Islet of Langerhans (tissue), 1 donor: ENCODE results near the gene VPS37C.
"Not testable (repeated sequence)": the region's sequence is repeated elsewhere in the genome, so short reads cannot be mapped to it uniquely, and the experiment has no call there.

Experiments
- FAIRE-seq: peaks from one replicate; lab custom pipeline; 2011; peaks lifted over from hg19 to GRCh38; lab: Jason Lieb, UNC

VPS37C gene

GRCh38 chr11:61116426-61117167 lies 44.6 kb downstream of the VPS37C start:
- no peak for FAIRE-seq

GRCh38 chr11:61115498-61116224 lies 45.6 kb downstream of the VPS37C start:
- no peak for FAIRE-seq

- no peak for FAIRE-seq
These were observed 46.3 kb downstream of the VPS37C start for GRCh38 chr11:61114913-61115312.

- FAIRE-seq, result no peak
These were observed 48.0 kb downstream of the VPS37C start for GRCh38 chr11:61113201-61113600.

GRCh38 chr11:61112575-61112974 lies 48.7 kb downstream of the VPS37C start:
- FAIRE-seq, result no peak

GRCh38 chr11:61111786-61112517 lies 49.3 kb downstream of the VPS37C start:
- no peak for FAIRE-seq

- no peak for FAIRE-seq
These were observed 50.2 kb downstream of the VPS37C start for GRCh38 chr11:61111050-61111435.

GRCh38 chr11:61110255-61111049 lies 50.8 kb downstream of the VPS37C start:
- no peak for FAIRE-seq

- FAIRE-seq, result no peak
These were observed 51.6 kb downstream of the VPS37C start for GRCh38 chr11:61109671-61110070.

- FAIRE-seq, result no peak
These were observed 52.2 kb downstream of the VPS37C start for GRCh38 chr11:61108847-61109585.

- no peak for FAIRE-seq
These were observed 53.3 kb downstream of the VPS37C start for GRCh38 chr11:61107888-61108287.

- FAIRE-seq, result no peak
These were observed 54.2 kb downstream of the VPS37C start for GRCh38 chr11:61106894-61107470.

GRCh38 chr11:61106296-61106695 lies 54.9 kb downstream of the VPS37C start:
- no peak for FAIRE-seq

GRCh38 chr11:61104963-61105362 lies 56.3 kb downstream of the VPS37C start:
- FAIRE-seq, result no peak

GRCh38 chr11:61103851-61104423 lies 57.3 kb downstream of the VPS37C start:
- FAIRE-seq, result no peak

- FAIRE-seq, result no peak
These were observed 58.3 kb downstream of the VPS37C start for GRCh38 chr11:61102667-61103571.

- FAIRE-seq, result no peak
These were observed 62.4 kb downstream of the VPS37C start for GRCh38 chr11:61098778-61099177.

GRCh38 chr11:61098261-61098660 lies 63.0 kb downstream of the VPS37C start:
- not testable (repeated sequence) for FAIRE-seq

GRCh38 chr11:61095021-61095420 lies 66.2 kb downstream of the VPS37C start:
- FAIRE-seq, result no peak

GRCh38 chr11:61094167-61094566 lies 67.1 kb downstream of the VPS37C start:
- FAIRE-seq, result not testable (repeated sequence)
